ENCODE measurements around the gene ZNF552.
"Not testable (repeated sequence)": the region's sequence is repeated elsewhere in the genome, so short reads cannot be mapped to it uniquely, and the experiment has no call there.

The ZNF552 gene

DNA sequence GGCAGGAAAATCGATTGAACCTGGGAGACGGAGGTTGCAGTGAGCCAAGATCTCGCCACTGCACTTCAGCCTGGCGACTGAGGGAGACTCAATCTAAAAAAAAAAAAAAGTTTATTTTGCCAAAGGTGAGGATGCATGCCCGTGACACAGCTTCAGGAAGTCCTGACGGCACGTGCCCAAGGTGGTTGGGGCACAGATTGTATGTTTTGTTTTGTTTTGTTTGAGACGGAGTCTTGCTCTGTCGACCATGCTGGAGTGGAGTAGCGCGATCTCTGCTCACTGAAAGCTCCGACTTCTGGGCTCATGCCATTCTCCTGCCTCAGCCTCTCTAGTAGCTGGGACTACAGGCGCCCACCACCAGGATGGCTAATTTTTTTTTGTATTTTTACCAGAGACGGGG, 3.3 kb upstream of the ZNF552 start:
- no peak for DNase-seq

DNA sequence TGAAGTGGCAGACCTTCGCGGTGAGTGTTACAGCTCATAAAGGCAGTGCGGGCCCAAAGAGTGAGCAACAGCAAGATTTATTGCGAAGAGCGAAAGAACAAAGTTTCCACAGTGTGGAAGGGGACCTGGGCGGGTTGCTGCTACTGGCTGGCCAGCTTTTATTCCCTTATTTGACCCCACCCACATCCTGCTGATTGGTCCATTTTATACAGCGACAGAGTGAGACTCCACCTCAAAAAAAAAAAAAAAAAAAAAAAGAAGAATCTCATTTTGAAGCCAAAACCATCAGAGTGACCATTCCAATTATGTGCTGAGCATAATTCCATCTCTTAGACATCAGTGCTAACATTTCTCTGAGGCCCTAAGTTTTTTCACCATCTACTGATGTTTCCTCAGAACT, 1.9 kb upstream of the ZNF552 start:
- DNase-seq = no peak

DNA sequence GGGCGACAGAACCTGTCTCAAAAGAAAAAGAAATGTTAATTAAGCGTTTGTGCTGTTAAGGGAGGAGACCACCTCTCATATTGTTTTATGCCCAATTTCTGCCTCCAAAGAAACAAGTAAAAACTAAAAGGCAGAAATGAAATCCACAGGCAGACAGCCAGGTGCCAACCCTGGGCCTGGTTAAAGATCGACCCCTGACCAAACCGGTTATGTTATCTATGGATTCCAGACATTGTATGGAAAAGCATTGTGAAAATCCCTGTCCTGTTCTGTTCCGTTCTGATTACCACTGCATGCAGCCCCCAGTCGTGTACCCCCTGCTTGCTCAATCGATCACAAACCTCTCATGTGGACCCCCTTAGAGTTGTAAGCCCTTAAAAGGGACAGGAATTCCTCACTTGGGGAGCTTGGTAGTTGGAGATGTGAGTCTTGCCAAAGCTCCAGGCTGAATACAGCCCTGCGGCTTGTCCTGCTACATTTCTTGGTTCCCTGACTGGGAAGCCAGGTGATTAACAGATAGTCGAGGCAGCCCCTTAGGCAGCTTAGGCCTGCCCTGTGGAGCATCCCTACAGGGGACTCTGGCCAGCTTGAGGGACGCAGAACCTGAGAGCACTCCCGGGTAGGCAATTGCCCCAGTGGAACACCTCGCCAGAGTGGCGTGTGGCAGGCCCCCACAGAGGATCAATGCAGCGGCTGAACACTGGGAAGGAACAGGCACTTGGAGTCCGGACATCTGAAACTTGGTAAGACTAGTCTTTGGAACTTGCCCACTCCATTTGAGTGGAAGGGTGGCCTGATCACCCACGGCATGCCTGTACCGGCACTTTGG, 748 bp upstream of the ZNF552 start:
- no peak for DNase-seq

DNA sequence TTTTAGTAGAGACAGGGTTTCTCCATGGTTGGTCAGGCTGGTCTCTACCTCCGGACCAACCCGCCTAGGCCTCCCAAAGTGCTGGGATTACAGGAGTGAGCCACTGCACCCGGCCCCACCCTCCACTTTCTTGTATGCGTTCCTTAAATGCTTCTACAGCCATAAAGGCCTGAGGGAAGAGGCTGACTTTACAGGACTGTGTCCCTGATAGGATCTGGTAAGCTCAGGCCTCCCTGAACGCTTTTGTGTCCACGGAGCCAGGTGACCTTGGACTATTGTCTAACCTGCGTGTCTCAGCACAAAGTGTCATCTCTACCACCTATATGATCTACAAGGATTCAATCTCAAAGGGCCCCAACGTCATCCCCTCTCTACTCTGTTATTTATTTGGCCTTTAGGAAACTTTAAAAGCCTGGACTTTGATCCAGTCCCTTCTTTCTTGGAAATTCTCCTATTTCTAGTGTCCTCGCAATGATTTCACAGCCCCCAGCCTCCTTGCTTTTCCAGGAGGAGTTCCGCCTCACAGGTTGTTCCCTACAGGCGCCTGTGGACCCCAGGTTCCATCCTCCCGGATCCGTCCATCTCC, 701 bp downstream of the ZNF552 start:
- no peak for DNase-seq

DNA sequence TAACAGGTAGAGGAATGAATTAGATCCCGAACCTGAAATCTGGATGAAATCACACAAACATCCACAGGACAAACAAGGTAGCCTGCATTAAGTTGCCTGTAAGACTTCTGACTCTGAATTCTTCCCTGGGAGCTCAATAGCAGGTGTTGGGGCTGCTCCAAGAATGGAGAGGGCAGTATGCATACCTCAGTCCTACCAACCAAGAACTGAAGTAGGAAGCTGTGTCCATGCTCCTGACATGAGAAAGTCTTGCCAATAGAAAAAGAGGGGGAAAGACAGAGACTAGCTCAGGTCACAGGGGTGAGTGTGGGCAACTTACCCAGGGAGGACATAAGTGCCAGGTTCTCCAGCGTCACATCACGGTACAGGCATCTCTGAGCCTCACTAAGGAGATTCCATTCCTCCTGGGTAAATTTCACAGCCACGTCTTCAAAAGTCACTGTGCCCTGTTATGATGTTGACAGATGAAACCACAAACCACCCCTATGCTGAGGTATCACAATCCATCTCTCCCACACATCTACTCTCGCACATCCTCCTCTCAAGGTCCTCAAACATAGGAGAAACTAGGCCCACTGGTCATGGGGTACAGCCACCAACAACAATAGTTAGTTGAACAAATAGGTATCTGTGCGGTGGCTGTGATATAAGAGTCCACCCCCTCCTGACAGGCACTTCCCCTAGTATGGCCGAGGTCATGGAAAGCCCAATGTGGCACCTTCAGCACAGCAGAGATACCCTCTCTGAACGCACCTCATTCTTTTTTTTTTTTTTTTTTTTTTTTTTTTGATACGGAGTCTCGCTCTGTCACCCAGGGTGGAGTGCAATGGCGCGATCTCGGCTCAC, 1.5 kb downstream of the ZNF552 start:
- DNase-seq = not testable (repeated sequence)

DNA sequence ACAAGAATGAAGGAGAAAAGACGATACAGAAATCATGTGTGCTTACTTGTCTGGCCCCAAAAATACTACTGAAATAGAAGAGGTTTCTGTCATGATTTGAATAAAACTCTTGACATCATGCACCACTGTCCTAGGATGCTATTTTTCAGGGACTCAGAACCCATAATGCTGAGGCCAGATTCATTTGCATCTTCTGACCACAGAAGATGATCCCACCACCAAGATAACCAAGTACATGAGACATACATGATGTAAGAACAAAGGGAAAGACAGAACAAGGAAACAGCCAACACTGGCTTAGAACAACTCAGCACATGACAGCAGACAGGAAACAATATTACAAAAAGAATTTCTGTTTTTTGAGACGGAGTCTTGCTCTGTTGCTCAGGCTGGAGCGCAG, 2.5 kb downstream of the ZNF552 start:
- no peak for DNase-seq

DNA sequence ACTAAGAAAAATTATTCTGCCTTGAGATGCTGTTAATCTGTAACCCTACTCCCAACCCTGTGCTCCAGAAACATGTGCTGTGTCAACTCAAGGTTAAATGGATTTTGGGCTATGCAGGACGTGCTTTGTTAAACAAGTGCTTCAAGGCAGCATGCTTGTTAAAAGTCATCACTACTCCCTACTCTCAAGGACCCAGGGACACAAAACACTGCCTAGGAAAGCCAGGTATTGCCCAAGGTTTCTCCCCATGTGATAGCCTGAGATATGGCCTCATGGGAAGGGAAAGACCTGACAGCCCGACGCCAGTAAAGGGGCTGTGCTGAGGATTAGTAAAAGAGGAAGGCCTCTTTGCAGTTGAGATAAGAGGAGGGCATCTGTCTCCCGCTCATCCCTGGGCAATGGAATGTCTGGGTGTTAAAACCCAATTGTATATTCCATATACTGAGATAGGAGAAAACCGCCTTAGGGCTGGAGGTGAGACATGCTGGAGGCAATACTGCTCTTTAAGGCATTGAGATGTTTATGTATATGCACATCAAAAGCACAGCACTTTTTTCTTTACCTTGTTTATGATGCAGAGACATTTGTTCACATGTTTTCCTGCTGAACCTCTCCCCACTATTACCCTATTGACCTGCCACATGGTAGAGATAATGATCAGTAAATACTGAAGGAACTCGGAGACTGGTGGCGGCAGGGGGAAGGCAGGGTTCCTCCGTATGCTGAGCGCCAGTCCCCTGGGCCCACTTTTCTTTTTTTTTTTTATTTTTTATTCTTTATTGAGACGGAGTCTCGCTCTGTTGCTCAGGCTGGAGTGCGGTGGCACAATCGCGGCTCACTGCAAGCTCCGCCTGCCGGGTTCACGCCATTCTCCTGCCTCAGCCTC, 4.1 kb downstream of the ZNF552 start:
- DNase-seq = not testable (repeated sequence)

DNA sequence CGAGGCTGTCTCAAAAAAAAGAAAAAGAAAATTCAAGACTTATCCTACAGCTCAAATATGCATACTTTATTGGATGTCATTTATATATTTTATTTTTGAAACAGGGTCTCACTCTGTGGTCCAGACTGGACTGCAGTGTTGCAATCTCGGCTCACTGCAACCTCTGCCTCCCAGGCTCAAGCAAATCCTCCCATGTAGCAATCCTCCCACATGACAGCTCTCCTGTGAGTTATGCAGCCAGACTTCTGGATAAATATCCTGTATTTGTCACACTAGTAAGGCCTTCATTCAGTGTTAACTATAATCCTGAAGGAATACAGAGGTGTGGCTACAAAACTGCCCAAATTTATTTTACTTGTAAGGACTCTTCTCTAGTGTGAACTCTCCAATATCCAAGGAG, 7.2 kb downstream of the ZNF552 start:
- no peak for DNase-seq

DNA sequence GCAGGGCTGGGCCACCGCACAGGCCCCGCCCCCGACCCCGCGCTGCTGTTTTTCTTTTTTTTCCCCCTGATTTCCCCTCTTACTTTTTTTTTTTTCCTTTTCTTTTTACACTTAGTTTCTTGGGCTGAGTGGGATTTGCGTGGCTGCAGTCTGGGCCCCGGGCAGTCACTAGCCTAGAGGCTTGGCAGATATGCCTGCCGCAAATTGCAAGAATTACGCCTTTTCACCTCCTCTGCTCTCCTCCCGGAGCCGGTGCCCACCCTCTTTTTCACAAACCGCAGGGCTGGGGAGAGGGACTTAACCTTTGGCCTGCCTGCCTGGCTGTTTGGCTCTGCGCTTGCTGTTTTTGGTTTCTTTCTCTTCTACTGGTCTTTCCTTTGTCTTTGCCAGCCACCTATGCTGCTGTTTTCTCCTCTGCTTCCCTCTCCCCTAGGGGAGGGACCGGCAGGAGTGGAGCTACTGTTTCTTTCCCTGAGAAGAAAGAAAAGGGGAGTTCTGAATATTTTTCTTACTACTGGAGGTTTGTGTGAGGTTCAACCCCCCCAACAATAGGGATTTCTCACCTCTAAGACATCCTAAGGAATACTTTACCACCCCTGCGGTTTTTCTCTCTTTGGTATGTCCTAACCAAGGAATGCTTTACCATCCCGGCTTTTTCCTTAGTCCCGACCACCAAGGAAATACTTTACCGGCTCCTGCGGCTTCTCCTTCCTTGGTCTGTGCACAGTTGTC, 11.0 kb downstream of the ZNF552 start:
- no peak for DNase-seq

DNA sequence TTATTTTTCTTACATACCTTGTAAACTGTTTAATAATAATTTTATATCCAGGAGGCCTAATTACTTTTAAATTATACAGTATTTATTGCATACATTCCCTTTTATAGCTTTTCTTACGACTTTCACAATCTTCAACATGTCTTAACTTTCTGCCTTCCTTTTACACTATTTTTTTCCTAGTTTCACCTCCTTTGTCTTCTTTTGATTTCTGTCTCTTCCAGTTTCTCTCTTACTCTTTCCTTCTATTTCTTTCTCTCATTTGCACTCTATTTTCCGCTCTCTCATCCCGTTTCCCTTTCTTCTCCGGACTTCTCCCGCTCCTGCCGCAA, 11.5 kb downstream of the ZNF552 start:
- DNase-seq = no peak

DNA sequence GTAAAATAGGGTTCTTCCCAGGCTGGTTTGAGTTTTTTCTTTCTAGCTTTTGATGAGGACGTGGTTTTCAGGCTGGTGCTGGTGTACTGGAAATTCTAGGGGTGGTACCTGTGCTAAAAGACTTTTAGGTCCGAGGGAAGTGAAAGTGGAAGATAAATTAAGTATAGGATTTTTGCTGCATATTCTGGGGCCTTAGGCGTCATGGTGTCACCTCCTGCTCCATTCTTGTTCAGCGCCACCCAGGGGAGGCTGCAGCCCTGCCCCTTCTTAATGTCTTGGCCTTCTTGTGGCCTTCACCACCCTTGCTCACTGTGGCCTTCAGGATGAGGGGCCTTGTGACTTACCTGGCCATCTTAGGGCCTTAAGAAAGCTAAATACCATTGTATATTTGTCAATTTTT, 12.4 kb downstream of the ZNF552 start:
- no peak for DNase-seq

DNA sequence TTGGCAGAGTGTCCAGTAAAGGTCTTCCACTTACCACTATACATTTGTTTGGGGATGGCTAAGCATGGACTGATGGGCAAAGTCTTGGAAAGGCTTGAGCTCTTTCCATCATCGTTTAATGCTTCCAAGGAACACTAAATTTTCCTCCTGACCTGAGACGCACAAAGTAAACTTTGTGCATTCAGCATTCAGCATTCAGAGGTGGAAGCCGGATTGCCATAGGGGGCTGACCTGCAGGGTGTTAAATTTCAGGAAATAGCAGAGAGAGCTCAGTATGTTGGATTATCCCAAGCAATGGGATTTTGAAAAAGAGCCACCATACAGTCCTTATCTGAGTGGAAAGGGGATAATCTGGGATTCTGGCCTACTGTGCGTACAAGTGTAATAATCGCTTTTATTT, 14.0 kb downstream of the ZNF552 start:
- DNase-seq = no peak

DNA sequence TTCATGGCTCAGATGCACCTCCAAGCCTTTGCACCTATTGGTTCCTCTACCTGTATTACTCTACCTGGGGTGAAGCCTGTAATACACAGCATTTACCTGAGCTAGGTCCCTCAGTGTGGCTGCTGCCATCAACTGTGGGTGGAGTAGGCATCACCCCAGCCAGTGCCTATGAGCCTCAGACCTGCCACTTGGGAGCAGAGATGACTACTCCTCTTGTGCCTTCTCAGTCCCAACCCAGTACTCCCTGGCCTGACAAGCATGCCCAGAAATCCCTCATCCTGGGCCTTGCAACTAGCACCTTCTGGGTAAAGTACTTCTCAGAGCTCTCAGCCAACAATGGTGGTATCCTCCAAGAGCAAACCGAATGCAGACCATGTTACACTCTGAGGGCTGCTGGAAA, 18.1 kb downstream of the ZNF552 start:
- not testable (repeated sequence) for DNase-seq

DNA sequence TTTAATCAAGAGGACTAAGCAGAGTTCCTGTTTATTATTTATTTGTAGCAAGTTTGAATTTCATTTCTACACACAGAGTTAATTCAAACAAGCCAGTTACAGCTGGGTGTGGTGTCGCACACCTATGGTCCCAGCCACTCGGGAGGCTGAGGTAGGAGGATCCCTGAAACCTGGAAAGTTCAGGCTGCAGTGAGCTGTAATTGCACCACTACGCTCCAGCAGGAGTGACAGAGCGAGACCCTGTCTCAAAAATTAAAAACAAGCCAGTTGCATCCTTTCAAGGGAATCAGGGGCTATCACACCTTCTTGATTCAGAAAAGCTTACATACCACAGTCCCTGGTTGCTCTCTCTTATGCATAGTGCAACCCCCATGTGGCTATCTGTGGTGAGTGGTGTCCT, 25.4 kb downstream of the ZNF552 start:
- no peak for DNase-seq

DNA sequence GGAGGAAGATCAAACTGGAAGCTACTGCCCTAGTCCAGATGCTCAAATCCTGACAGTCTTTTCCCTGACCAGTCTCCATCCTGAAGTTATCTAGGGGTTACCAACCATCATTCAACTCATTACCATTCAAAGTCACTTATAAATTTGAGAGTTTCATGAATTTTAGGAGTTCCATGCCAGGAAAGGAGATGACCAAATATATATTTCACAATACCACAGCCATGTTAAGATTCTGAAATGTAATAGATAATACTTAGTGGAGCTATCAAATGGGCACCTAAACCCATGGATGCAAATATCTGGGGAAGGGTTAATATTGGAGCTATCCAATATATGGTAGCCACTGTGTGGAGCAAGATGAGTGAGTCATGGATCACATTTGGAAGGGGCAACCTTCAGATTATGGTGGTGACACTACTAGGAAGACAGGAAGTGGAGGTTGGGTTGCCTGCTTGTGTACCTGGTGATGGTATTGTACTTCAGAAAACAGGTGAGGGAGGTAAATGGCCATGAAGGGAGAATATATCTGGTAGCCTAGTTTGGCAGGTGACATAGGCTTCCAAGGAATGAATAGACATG, 26.5 kb downstream of the ZNF552 start:
- DNase-seq = no peak

DNA sequence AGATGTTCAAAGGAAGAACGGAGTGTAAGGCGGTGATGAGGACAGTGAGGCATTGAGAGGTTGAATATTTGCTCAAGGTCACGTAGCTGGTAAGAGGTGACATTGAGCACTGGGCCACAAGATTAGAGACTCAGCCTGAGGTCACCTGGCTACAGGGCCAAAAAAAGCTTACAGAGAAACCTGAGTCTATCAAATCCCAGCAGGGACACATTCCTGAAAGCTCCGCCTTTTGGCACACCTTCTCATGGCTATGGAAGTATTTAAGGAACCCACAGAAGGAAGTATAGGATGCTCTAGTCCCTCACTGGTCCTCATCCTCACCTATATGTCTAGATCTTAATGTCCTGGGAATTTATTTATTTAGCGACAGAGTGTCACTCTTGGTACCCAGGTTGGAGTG, 27.8 kb downstream of the ZNF552 start:
- no peak for DNase-seq

DNA sequence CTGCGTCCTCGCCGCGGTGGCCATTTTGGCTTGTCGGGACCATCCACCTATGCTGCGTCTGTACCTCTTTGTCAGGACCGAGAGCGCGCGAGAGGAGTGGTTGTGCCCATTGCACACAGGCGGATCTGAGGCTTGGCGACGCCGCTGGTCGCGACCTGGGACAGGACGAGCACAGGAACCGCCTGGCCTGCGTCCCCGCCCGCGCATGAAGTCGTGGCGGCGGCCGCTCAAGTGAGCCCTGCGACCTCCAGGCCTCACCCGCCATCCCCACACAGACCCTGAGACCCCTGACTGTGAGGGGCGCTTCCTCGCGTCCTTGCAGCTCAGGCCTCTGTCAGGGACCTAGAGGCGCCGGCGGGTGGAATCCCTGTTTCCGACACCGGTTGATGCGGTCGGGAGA, 28.4 kb downstream of the ZNF552 start:
- no peak for DNase-seq

DNA sequence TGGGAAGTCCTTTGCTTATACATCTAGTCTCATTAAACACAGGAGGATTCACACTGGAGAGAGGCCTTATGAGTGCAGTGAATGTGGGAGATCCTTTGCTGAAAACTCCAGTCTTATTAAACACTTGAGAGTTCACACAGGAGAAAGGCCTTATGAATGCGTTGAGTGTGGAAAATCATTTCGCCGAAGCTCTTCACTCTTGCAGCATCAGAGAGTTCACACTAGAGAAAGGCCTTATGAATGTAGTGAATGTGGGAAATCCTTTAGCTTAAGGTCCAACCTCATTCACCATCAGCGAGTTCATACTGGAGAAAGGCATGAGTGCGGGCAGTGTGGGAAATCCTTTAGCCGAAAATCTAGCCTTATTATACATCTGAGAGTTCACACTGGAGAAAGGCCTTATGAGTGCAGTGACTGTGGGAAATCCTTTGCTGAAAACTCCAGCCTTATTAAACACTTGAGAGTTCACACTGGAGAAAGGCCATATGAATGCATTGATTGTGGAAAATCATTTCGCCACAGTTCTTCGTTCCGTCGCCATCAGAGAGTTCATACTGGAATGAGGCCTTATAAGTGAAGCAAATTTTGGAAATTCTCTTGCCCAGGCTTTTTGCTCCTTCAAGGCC, 35.4 kb downstream of the ZNF552 start:
- no peak for DNase-seq

DNA sequence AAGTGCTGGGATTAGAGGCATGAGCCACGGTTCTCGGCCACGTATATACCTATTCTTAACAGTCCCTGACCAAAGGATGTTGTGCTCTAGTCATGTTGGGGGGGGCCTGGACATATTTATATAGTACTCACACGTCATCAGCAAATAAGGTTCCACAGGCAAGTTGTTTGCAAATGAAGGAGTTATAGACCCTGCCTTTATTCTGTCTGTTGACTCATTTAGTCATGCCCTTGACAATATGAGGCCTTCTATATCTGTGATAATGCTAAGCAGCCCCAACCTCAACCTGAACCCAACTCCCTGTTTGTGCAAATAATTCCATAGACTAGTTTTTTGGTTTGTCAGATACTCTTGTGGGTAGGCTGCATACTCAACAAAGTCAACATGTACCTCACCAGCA, 36.4 kb downstream of the ZNF552 start:
- no peak for DNase-seq

DNA sequence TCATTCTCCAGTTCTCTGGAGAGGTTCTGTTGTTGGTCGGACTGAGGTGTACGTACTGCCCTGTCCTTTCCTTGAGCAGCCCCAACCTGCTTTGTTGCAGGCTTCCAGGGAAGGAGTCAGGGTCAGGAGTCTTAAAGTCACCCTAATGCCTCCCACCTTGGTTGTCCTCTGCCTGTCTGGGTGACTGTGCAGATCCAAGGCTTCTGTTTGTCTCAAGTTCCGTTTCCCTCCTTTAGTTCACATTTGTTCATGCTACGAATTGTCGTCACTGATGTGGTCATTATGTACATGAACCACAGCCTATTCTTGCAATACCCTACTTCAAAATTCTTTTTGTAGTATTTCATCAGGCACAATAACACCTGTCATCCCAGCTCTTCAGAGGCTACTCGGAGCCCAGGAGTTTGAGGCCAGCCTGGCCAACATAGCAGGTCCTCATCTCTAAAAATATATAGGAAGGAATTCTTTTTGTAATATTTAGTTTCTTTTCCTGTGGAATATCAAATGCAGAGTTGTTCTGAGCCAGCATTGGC, 37.9 kb downstream of the ZNF552 start:
- no peak for DNase-seq

DNA sequence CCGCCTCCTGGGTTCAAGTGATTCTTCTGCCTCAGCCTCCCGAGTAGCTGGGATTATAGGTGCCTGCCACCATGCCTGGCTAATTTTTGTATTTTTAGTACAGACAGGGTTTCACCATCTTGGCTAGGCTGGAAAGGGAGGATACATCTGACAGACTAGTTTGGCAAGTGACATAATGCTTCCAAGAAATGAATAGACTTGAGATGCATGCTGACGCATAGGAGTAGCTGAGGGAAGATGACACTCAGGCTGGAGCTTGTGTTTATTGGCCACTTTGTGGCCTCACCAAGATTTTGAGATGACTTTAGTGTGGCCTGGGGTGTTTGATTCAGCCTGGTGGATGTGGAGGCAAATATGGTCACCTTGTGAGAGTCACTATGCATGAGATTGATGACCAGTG, 41.2 kb downstream of the ZNF552 start:
- DNase-seq = no peak
